GM19455 (cell line): ENCODE results near the gene ANXA5.

Experiments
- ATAC-seq: cut with Tn5 transposase; IDR thresholded peaks from one replicate; pipeline ENCODE4 v1.9.1; 2021; ENCODE audit not compliant: unreplicated experiment

ANXA5 gene

DNA sequence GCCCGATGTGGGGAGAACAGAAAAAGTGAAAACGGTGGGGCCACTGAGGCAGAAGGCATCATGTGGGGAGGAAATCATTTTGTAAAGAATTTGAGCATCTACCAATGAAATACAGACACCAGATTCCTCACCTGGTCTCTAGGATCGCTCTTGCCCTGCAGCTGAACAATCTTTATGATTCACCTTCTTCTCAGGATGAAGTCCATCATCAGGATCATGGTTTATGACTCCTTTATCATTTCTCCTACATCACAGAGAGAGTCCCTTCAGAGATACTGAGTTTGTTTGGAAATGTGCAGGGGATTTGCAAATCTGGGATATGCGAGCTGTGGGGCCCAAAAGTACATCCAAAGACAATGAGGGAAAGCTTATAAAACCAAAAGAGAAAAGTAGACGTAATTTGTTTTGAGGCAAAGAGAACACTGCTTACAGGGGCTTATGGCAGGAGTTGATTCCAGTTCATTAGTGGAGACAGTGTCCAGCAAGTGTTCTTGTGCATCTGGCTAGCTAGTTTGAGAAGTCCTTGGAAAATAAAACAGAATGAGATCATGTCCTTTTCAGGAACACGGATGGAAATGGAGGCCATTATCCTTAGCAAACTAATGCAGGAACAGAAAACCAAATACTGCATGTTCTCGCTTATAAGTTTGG is 15.3 kb upstream of the ANXA5 start:
- no peak for ATAC-seq

DNA sequence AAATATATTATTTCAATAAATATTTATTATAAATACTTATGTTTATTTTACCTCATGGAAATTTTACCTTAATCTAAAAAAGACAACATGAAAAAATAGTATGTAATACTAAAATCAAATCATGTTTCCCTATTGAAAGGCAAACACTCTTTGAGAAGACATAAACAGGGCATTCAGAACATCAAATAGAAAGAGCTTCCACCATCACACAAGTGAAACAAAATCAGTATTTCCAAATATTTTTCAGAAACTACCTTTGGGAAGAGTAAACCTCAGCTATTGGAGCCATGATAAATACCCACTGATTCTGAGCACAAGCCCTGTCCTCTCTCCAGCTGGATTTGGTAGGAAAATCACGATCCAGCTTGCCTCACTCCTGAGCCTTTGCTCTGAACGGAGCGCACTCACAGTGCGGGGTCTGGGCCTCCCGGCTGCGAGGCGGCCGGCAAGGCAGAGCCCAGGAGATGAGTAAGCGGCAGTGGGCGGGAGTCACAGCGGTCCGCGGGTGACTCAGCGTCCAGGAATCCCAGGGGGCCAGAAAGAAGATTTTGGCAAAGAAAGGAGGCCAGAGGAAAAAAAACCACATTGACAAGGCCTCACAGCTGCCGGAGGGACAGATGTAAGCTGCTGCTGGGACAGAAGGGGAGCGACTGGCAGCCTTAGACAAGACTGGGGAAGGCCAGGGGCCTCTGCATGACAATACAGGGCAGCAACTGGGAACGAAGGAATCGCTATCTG is 14.7 kb upstream of the ANXA5 start:
- ATAC-seq: peak; percentile 91

- ATAC-seq: no peak
These were observed 13.1 kb upstream of the ANXA5 start for GRCh38 chr4:121709766-121710405.

DNA sequence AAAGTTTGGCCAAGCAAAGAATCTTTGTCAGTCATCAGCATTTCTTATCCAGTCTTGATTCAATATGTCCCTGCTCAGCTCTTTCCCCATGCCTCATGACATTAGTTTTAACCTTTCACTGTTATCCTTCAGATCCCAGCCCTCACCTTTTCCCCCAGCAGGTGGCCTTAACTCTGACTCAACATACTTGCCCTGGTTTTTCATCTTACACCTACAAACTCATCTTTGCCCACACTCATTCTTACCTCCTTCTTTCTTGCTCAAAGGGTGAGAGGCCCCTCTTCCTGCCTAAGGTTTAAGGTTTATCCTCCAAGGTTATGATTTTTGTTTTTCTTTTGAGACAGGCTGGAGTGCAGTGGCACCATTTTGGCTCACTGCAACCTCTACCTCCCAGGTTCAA is 10.6 kb upstream of the ANXA5 start:
- no peak for ATAC-seq

DNA sequence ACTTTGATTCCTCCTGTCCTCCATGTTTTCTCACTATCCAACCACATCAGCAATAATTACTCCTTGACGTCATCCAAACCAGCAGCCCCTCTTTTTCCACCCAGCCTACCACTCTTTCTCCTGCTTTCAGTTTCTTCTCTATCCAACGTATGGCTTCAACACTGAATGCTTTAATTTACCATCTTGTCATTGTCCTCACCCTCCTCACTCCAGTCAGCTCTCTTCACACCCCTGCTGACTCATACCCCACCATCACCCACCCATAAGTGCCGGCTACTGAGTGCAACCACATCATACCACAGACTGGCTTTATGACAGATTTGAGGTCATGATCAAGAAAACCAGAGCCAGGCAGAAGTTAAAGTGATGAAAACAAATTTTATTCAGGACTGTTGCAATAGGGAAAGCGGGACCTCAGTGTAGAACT is 9.8 kb upstream of the ANXA5 start:
- no peak for ATAC-seq

DNA sequence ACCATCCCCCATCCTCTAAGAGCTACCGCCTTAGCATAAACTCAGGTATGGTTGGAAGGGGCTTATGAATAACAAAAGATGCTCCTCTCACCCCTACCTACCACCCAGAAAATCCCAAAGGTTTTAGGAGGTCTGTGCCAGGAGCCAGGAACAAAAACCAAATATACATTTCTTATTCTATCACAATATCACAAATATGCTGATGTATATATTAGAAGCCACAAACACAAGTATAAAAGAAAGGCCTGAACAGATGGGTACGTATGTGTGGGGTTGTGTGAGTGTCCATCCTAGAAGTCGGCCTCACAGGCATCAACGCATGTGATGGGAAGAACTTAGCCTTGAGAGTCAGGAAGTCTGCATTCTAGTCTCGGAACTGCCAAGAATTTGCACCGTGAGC is 8.7 kb upstream of the ANXA5 start:
- ATAC-seq: no peak

DNA sequence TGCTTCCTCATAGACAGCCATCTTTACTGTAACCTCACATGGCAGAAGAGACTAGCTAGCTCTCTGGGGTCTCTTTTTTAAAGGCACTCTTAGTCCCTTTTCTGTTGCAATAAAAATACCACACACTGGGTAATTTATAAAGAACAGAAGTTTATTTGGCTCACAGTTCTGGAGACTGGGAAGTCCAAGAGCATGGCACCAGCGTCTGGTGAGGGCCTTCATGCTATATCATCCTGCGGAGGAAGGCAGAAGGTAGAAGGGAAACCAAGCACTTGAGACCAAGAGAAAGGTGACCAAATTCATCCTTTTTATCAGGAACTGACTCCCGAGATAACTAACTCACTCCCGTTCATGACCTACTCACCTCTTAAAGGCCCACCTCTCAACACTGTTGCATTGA is 5.4 kb upstream of the ANXA5 start:
- no peak for ATAC-seq

DNA sequence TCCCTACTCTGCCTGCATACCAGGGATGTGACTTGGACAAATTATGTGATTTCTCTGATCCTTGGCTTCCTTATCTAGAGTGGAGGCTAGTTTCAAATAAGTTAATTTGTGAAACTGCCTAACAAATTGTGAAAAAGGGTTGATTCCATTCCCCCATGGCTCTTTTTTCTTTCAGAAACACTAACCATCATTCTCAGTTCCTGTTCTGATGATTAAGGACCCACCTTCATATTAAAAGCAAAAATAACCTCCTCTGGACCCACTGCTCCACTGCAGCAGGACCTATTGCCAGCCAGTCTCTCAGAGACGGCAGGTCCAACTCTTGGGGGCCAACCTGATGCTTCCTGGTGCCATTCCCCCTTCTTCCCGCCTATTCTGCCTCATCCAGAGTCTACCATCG is 4.5 kb upstream of the ANXA5 start:
- no peak for ATAC-seq

GRCh38 chr4:121698236-121698671 is 1.5 kb upstream of the ANXA5 start:
- ATAC-seq: no peak

DNA sequence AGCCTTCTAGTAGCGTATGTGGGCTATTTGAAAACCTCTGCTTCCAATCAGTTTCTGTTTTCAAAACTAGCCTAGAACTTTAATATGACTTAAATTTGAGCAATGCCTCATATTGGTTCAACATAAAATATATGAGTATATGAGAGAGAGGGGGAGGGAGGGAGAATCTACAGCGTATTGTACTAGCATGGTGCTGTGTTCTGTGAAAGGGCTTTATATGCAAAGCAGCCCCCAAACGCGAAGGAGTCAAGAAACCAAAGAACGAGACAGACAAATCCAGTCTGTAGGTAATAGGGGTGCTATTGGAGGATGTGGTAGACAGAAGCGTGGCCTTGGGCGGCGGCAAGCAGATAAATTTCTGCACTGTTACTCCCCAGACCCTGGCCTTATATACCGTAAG is 784 bp upstream of the ANXA5 start:
- ATAC-seq: peak; percentile 36

GRCh38 chr4:121696170-121696580 is 605 bp downstream of the ANXA5 start:
- ATAC-seq: peak; percentile 21

- no peak for ATAC-seq
These were observed 2.9 kb downstream of the ANXA5 start for GRCh38 chr4:121693886-121694285.

GRCh38 chr4:121693450-121693849 is 3.3 kb downstream of the ANXA5 start:
- ATAC-seq: no peak

DNA sequence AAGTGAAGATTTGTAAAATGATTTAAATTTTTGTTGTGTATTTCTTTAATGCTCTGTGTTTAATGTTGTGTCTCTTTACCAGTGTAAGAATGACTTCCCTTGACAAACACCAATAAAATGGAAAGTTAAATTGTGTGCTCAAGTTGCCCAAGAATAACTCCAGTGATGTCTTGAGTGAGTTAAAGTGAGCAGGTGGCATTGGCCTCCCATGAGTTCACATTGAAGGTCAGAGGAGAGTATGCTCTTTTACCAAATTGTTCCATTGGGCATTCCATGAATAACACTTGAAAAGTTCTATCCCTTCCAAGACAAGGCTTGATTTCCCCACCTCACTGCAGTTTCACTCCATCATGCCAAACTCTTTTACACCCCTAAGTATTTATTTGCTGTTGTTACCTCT is 4.5 kb downstream of the ANXA5 start:
- ATAC-seq: no peak

DNA sequence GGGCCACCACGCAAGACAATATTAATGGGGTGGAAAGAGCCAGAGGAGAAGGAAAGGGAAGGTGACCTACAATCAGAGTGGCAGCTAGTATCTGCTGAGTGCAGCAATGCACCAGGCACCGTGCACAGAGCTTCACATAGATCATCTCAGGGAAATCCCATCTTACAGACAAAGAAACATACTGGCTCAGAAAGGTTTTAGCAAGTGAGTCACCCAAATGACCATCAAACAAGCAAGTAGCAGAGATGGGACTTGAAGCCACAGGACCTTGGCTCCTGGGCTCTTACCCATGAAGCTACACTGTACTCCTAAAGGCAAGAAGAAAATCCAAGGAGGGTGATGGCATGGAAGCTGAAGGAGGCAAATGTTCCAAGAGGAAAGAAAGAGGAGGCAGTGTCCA is 6.8 kb downstream of the ANXA5 start:
- no peak for ATAC-seq

DNA sequence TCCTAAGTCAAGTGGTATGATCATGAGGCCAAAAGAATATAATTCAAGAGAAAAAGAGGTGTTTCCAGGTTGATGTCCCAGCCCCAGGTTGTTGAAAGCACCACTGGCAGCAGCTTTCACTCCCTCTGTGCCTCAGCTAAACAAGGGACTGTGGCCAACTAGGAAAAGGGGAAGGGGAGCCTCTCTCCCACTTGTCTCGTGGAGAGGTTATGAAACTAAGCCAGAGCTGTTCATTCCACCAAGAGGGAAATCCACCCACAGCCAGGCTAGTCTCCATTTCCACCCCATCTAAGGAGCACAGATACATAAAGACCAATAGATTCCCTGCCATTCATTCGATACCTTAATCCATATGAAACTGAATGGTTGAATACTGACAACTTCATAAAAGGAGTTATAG is 8.1 kb downstream of the ANXA5 start:
- no peak for ATAC-seq

DNA sequence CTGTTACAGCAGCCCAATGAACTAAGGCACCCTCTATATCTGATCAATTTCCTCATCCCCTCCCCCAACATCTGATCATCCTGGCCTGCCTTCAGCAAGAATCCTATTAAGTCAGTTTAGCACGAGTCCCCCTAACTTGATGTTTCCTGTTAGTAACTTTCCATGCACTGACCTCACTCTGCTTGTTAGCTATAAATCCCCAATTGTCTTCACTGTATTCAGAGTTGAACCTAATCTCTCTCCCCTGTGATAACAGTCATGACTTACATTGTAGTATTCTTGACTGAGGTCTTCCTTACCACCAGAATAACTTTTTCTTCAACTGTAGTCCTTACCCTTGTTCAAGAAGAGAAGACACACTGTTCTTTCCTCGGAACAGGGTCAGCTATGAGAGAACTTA is 8.5 kb downstream of the ANXA5 start:
- ATAC-seq: no peak

DNA sequence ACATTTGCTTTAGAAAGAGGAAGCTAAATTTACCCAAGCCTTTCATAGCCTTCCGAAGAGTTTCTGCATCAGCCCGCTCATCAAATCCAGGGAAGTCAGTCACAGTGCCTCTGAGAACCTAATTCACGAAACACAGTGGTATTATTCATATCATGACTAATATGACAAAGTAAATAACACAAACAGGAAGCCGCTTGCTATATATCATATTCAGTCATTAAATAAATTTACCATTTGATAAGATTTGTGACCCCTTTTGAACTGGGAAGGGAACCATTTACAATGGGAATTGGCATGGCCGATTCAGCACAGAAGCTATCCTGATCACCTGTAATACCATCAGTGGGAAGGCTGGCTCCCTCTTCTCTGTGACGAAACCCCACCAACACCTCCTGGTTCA is 10.5 kb downstream of the ANXA5 start:
- no peak for ATAC-seq

DNA sequence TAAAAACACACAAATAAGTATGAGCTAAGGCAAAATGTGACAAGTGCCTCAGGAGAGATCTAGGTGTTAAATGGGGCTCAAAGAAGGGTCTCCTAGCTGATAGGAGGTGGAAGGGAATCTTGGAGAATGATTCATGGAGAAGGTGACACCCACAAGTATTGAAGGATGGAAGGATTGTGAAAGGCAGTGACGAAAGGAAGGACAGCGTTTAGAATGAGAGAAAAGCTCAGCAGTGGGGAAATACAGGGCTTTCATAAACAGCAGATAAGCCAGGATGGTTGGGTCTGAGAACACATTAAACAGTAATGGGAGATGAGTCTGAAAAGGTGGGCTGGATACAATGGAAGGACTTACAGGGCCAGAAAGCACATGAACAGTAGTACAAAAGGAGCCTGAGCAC is 11.5 kb downstream of the ANXA5 start:
- ATAC-seq: no peak

GRCh38 chr4:121684561-121684960 is 12.2 kb downstream of the ANXA5 start:
- no peak for ATAC-seq

DNA sequence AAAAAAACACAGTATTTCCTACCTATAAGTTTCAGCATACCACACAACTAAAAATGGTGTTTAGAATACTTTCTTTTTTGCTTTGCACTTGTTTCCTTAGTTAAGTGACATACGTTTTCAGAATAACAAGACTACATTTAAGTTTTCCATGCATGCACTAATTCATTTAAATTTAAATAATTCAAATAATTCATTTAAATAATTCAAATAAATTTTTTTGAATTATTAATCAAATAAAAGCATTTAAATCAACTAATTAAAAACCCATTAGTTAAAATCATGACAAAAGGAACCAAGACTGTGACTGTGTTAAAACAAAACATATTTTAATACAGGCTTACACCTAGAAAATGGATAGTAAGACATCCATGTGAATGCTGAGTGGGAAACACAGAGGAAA is 12.8 kb downstream of the ANXA5 start:
- no peak for ATAC-seq

DNA sequence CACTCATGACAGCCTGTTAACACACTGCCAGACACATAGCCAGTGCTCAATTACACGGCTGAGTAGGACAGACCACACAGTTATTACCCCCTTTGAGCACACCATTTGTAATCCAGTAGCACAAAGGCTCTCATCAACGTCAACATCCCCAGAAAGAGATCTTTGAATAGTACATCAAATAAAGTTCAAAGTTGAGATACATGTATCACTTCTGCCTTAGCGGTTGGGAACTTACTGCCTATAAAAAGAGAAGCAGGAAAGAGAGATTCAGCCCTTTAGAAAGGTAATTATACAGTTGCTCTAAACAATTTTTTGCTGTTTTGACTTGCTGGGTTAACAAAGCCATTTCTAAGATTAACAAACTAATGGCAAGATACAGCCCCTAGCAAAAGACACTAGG is 16.2 kb downstream of the ANXA5 start:
- ATAC-seq: no peak
